Lung (tissue), 12 donors: ENCODE measurements around the gene USP54. TPM values are rescaled to one million over a fixed set of nuclear protein-coding genes. Genes with fewer than 3 reads are reported as not detected.

Source experiments
- ATAC-seq: fragments of 200-7000 bp; cut with Tn5 transposase; one replicate; pipeline ENCODE4 v1.9.1; 2020; ENCODE audit warnings: moderate number of reproducible peaks; ENCODE audit not compliant: insufficient read depth, low FRiP score
- DNase-seq, 3 donors: peaks; one replicate each; pipeline ENCODE4 v3.0.0-alpha.2; 2013 to 2017
- H3K27ac ChIP-seq, 2 donors: one replicate each; pipeline ENCODE4 v1.5.1; 2013; ENCODE audit warnings: mild to moderate bottlenecking in 2 of 2, moderate library complexity in 2 of 2, control low read depth in 1 of 2, inconsistent platforms in 1 of 2, low read depth in 1 of 2, low read length in 1 of 2
- H3K27me3 ChIP-seq, 3 donors: one replicate each; pipeline ENCODE4 v1.5.1; 2013; ENCODE audit warnings: low read length in 2 of 3; ENCODE audit not compliant: control insufficient read depth in 3 of 3, insufficient read depth in 3 of 3
- H3K36me3 ChIP-seq, 4 donors: one replicate each; pipeline ENCODE4 v1.5.1; 2013; ENCODE audit warnings: low read length in 4 of 4, mild to moderate bottlenecking in 1 of 4, moderate library complexity in 1 of 4; ENCODE audit not compliant: control insufficient read depth in 4 of 4, insufficient read depth in 4 of 4
- H3K4me1 ChIP-seq, 5 donors: one replicate each; pipeline ENCODE4 v1.5.1; 2013; ENCODE audit warnings: low read length in 5 of 5, mild to moderate bottlenecking in 2 of 5, moderate library complexity in 1 of 5; ENCODE audit not compliant: control insufficient read depth in 5 of 5, insufficient read depth in 5 of 5
- H3K4me3 ChIP-seq: one replicate; pipeline ENCODE4 v1.5.1; 2013; ENCODE audit warnings: mild to moderate bottlenecking, control low read depth, moderate library complexity
- H3K9ac ChIP-seq, 2 donors: one replicate each; pipeline ENCODE4 v1.5.1; 2013; ENCODE audit warnings: low read length in 2 of 2, control low read depth in 1 of 2; ENCODE audit not compliant: insufficient read depth in 1 of 2
- H3K9me3 ChIP-seq, 4 donors: one replicate each; pipeline ENCODE4 v1.5.1; 2013; ENCODE audit warnings: low read length in 3 of 4, mild to moderate bottlenecking in 1 of 4, moderate library complexity in 1 of 4; ENCODE audit not compliant: control insufficient read depth in 4 of 4, insufficient read depth in 3 of 4
- CTCF ChIP-seq: IDR thresholded peaks from 2 replicates; pipeline ENCODE4 v1.5.1; 2012; ENCODE audit warnings: mild to moderate bottlenecking; ENCODE audit errors: control extremely low read depth, extremely low read depth
- WGBS, 2 donors: extraction: QIAGEN DNeasy Blood & Tissue Kit; methylation state at CpG; one replicate each; pipeline ENCODE4 v1.1.7; 2013; 5-methylcytosine and 5-hydroxymethylcytosine counted together
- polyA plus RNA-seq, 2 donors: library from polyadenylated mRNA; stranded (reverse); fragments of 200-250 nt; gene quantifications; one replicate each; pipeline ENCODE4 v1.2.1, GENCODE V29; 2013
- total RNA-seq, 2 donors: library from RNA; depleted of rRNA in 1 of 2; stranded (reverse); fragments of >200 nt in 1 of 2; gene quantifications; one replicate each; pipeline ENCODE4 v1.2.1, GENCODE V29; 2014 to 2021
- donor health status: control.
- donor health status: control.
- donor health status: Bipolar disorder and iron deficiency.
- donor health status: healthy.
- donor health status: DM: yes; HTN: yes; CAD: no.

USP54 gene
- total and polyA plus RNA-seq, 4 donors, result 19.7 to 165 (median 62.9) TPM

GRCh38 chr10:73614720-73615119, 23.6 kb upstream of the USP54 start:
- Histone ChIP-seq H3K9ac (no peak overlapping the region), H3K36me3 (no peaks in the 10 kb centered on the region), H3K4me3 (no peak overlapping the region), H3K9me3 (no peaks in the 10 kb centered on the region), H3K4me1 (no peaks in the 10 kb centered on the region), H3K27ac (no peak overlapping the region), H3K27me3 (no peaks in the 10 kb centered on the region)
- WGBS, 2 donors, result 85 to 93% methylated on average over 3 of the region's 3 CpGs
- no peak for TF ChIP-seq CTCF
- DNase-seq (no peak), ATAC-seq (no peak)

- no peaks in the 10 kb centered on the region for H3K4me1 ChIP-seq
- no peak overlapping the region for H3K4me3 ChIP-seq
- WGBS, 2 donors, result 86 to 90% methylated on average over 4 of the region's 4 CpGs
- ATAC-seq, result no peak
- no peak for TF ChIP-seq CTCF
- no peaks in the 10 kb centered on the region for H3K27me3 ChIP-seq
- H3K27ac ChIP-seq, result no peak overlapping the region
- H3K9me3 ChIP-seq, result no peaks in the 10 kb centered on the region
- H3K36me3 ChIP-seq, result no peaks in the 10 kb centered on the region
- no peak for DNase-seq
- no peak overlapping the region for H3K9ac ChIP-seq
Observed at GRCh38 chr10:73609116-73609515, 18.0 kb upstream of the USP54 start.

DNA sequence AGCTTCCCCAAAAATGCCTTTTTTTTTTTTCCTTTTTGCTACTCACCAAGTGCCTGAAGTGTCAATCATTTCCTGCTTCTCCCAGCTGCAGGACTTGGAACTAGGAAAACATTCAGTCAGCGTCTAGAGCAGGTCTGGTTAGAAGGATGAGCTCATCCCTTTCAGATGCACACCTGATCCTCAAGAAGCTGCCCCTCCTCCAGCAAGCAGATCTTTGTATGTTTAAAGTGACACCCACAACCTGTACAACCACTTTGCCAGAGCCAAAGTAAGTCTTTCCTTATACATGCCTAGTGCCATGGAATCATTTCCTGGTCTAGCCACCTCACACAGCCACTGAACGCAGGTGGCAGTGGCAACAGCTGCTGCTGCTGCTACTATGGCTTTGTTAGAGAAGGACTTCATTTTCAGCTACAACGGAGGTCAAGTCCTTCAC, 10.4 kb upstream of the USP54 start:
- Histone ChIP-seq H3K9me3 (no peaks in the 10 kb centered on the region), H3K9ac (peak overlapping the region; percentile 17 to 61), H3K4me1 (no peaks in the 10 kb centered on the region), H3K27ac (peak overlapping the region in 1 of 2 donors; percentile 79), H3K27me3 (no peaks in the 10 kb centered on the region), H3K36me3 (no peaks in the 10 kb centered on the region), H3K4me3 (no peak overlapping the region)
- WGBS, 2 donors, result 54 to 71% methylated on average over 3 of the region's 3 CpGs
- no peak for TF ChIP-seq CTCF
- ATAC-seq (peak; percentile 53), DNase-seq (peak; percentile 62 to 79 (median 63))

- H3K4me1 ChIP-seq, result peaks cover 0 to 6% (median 0%) of the 10 kb centered on the region in 5 donors
- no peak overlapping the region for H3K27ac ChIP-seq
- 96 to 100% methylated on average over 1 of the region's 1 CpG for WGBS, 2 donors
- ATAC-seq (no peak), DNase-seq (no peak)
- H3K27me3 ChIP-seq, result no peaks in the 10 kb centered on the region
- H3K9me3 ChIP-seq, result no peaks in the 10 kb centered on the region
- no peak overlapping the region for H3K9ac ChIP-seq
- no peak overlapping the region for H3K4me3 ChIP-seq
- no peaks in the 10 kb centered on the region for H3K36me3 ChIP-seq
- no peak for TF ChIP-seq CTCF
Observed at GRCh38 chr10:73597346-73597745, 6.2 kb upstream of the USP54 start.
